ENCODE measurements around the gene CASKIN2.
A peak's percentile ranks its signal among the peaks of the same experiment; 100 is the strongest.
"Not testable (repeated sequence)": the region's sequence is repeated elsewhere in the genome, so short reads cannot be mapped to it uniquely, and the experiment has no call there.

The CASKIN2 gene

GRCh38 chr17:75488693-75489510, 26.4 kb downstream of the CASKIN2 start:
- no peak for DNase-seq

DNA sequence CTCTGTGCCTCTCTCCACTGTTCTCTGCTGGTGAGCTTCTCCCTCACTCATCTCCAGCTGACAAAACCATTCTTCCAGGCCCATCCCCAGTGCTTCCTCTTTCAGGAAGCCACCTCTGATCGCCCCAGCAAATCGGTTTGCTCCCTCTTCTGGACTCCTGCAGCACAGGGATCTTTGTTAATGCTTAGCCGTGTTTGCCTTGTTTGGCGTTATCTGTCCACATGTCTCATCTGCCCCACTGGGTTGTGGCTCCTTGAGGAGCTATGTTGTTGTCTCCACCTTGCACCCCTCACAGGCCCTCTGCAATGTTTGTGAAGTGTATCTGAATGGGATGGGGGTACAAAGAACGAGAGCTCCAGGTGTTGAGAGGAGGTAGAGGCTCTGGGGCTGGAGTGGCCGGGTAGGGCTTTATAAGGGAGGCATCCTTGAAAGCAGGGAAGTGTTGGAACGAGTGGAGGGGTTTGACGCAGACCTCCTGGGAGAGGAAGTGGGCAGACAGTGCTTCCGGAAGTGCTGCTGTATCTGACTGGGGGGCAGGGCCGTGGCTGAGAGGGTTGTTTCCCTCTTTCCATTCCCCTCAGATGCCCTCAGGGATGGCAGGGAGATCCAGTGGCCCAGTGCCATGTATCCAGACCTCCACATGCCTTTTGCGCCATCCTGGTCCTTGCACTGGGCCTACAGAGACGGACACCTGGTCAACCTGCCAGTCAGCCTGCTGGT, 27.8 kb downstream of the CASKIN2 start:
- no peak for DNase-seq

DNA sequence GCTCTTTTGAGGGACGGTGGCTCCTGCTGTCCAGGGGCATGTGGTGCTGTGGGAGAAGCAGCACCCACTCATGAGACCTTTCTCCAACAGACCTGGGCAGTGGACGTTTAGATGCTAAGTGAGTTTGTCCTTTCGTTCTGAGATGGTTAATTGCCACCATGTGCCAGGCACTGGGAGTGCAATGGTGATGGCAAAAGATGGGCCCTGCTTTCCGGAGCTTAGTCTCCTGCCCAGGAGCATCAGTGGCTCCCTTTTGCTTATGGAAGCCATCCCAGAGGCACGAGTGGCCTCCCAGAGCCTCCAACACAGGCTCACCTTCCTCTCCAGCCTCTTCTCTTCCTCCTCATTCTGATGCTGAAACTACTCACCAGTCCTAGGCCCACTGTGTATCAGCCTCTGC, 28.4 kb downstream of the CASKIN2 start:
- DNase-seq: no peak

DNA sequence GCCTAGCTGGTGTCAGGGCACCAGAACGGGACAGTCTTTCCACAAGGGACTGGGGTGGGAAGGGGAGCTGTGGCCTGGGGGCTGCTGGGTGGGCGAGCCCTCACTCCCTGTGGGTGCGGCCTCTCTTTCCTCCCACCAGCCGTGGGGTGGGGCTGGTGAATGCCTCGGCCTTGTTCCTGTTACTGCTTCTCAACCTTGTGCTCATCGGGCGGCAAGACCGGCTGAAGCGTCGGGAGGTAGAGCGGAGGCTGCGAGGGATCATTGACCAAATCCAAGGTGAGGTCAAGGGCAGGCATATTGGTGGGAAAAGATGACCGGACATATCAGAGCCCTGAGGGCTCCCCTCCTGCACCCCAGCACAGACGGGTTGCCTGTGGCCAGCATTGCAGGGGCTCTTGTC, 29.2 kb downstream of the CASKIN2 start:
- DNase-seq: no peak

- no peak for DNase-seq
Observed at GRCh38 chr17:75485688-75486087, 29.6 kb downstream of the CASKIN2 start.

- DNase-seq: no peak
Observed at GRCh38 chr17:75482098-75482942, 33.0 kb downstream of the CASKIN2 start.

DNA sequence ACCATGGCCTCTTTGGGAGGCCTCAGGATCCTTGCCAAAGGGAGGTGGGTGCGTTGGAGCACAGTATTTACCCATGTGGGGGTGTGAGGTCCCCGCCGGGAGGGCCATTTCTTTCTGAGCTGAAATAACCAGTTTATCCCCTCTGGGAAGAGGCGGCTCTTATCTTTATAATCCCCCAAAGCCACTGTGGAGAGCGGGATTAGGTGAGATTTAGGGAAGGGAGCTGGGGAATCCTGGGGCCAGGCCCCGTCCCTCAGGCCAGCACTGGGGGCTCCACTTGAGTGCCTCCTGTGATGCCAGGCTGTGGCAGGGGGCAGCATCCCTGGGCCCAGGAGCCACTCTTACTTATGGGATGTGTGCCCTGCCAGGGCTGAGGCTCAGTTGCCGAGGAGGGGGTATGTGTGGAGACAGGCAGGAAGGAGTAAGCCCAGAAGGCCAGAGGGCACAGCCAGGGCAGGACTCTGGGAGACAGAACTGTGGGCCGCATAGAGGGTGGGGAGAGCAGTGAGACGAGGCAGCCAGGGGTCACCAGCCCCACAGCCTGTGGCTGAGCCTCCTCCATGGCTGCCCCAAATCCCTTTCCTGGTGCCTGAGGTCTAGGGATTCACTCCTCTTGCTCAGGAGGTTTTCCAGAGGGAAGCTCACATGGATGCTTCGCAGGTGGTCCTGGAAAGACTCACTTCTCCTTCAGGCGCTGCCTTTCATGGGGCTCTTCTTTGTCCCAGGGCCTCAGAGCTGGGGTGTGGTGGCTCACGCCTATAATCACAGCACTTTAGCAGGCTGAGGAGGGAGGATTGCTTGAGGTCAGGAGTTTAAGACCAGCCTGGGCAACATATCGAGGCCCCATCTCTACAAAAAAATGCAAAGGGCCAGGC, 33.9 kb downstream of the CASKIN2 start:
- no peak for DNase-seq

DNA sequence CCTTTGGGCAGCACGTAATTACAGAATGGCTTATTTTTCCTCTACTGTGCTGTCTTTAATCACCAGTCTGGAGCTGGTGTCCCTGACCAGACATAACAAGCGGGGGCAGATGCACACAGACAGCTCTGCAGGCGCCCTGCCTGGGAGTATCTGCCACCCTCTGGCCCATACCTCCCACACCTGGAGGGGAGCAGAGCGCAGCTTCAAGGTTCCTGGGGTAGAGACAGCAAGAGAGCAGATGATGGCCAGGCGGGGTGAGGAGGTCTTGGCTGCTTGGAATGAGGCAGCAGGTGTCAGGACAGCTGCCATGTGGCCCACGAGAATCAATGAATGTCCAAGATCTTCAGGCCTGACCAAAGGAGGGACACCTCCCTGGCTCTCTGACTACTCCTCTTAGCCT, 35.1 kb downstream of the CASKIN2 start:
- no peak for DNase-seq

DNA sequence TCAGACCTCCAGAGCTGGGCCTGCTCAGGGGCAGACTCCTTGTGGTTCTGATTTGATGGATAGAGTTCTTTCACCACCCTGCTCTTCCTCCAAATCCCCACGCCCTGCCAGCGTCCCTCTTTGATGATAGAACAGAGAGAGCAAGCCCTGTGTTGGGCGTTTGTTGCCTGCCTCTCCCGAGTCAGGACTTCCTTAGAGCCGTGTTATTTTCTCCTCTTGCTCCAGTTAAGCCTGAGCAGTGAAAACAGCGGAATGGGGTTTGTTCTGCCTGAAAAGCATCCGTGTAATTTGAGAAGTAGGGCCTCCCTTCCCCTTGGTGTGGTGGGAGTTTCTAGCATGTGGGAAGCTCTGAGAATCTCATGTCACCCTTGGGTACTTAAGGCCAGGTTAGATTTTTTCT, 36.8 kb downstream of the CASKIN2 start:
- DNase-seq: peak; percentile 36

DNA sequence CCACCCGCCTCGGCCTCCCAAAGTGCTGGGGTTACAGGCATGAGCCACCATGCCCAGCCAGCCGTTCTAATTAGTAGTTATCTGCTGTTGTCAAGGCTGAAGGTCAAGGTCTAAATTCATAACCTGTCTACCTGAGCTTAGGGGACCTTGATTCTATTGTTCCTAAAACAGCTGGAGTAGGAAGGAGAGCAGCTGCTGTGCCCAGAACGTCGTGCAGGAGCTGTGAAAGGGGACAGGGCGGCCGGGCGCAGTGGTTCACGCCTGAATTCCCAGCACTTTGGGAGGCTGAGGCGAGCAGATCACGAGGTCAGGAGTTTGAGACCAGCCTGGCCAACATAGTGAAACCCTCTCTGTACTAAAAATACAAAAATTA, 37.9 kb downstream of the CASKIN2 start:
- DNase-seq: not testable (repeated sequence)

DNA sequence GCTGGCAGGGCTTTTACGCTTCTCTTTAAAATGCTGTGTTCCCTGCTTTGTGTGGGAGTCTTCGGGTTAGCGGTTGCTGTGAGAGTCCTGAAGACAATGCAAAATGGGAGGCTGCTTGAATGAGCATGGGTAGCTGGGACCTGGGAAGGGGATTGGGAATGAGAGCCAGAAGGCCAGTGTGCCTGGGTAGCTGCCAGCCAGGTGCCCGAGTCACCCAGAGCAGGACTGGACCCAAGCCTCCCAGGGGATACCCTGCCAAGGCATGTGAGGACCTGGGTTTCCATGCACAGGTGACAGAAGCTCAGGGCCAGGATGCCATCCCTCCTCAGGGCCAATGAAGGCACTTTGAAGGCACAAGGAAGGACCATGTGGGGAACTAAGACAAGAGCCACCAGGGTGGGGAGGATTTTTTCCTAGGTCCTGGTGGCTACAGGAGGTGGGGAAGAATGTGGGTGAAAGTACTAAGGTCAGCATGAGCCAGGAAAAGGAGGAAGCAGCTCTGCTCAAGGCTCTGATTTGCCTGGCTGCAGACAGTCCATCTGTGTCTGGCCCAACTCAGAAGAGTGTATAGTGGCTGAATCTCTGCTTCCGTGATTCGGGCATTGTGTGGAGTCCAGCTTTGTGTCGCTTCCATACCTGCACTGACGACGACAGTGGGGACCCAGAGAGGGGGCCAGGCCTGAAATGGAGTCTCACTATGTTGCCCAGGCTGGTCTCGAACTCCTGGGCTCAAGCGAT, 38.4 kb downstream of the CASKIN2 start:
- DNase-seq: no peak

DNA sequence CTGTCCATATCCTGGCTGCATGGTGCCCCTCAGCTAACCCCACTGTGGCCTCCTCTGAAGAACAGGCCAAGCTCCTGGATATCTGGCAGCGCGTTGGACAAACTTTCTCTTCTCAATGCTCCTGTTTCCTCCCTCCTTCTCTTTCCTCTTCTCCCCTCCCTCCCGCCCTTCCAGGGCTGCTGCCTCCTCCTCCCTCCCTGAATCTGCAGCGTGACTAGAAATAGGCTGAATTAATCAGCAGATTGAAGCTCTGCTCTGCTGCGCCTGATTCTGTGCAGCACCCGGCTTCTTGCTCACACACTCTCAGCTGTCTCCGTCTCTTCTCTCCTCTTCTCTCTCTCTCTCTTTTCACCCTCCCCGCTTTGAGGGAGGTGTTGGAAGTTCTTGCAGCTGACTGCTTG, 39.1 kb downstream of the CASKIN2 start:
- DNase-seq: peak; percentile 46

- peak; percentile 34 for DNase-seq
Observed at GRCh38 chr17:75475851-75476250, 39.5 kb downstream of the CASKIN2 start.

- DNase-seq: peak; percentile 38
Observed at GRCh38 chr17:75475144-75475835, 40.0 kb downstream of the CASKIN2 start.

DNA sequence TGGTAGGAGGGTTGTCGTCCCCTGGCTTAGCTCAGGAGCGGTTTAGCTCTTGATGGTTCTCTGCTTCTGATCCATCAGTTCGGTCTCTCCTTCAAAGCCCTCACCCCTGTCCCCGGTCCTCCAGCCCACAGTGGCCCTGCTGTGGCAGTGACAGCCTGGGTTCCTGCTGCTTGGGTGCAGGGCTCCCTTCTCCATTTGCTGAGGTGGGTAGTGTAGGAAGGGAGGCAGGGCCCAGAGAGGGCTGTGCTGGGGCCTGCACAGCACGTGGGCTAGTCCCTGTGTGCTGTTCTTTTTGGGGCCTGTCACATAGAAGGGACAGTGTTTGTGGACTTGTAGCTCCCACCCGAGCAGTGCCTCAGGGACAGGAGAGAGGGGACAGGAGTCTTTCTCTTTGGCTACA, 40.6 kb downstream of the CASKIN2 start:
- DNase-seq: no peak

DNA sequence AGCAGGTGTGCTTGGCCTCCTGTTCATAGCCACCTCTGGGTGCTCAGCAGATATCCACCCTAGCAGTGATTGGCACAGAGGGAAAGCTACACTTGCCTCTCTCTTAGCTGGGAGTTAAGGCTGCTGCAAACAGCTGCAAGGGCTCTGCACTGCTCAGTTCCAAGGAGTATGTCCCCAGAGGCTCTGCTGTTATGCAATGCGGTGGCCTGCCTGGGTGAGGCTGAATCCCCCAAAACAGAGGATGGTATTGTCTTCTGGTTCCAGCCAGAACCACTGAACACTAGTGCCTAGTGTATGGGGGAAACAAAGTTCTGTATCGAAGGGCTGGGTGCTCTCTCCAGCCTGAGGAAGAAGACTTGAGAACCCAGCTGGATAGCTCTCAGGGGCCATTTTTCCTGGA, 42.1 kb downstream of the CASKIN2 start:
- no peak for DNase-seq

GRCh38 chr17:75472119-75472518, 43.2 kb downstream of the CASKIN2 start:
- no peak for DNase-seq

- no peak for DNase-seq
Observed at GRCh38 chr17:75471207-75471606, 44.1 kb downstream of the CASKIN2 start.

GRCh38 chr17:75468779-75469373, 46.5 kb downstream of the CASKIN2 start:
- no peak for DNase-seq

GRCh38 chr17:75468291-75468754, 47.0 kb downstream of the CASKIN2 start:
- DNase-seq: no peak

DNA sequence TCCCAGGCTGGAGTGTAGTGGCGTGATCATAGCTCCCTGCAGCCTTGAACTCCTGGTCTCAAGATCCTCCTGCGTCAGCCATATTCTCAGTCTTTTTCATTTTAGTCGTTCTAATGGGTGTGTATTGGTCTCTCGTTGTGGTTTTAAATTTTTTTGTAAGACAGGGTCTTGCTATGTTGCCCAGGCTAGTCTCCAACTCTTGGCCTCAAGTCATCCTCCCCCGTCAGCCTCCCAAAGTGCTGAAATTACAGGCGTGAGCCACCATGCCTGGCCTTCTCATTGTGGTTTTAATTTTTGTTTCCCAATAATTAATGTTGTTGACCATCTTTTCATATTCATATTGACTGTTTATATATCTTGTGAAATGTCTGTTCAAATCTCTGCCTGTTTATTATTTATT, 50.3 kb downstream of the CASKIN2 start:
- DNase-seq: no peak

All from eye (tissue), 1 donor.